KMS-11 (cell line): Measurements from ENCODE around the gene NT5C1A.

Source experiments
- H2AFZ ChIP-seq: fragments of 200-600 bp; sonication (generic); 2 replicates; pipeline ENCODE4 v1.6.1; 2016; ENCODE audit warnings: antibody characterized with exemption, mixed run types, low read depth
- H3K27ac ChIP-seq: fragments of 200-600 bp; sonication (generic); 2 replicates; pipeline ENCODE4 v1.6.1; 2016; ENCODE audit warnings: mild to moderate bottlenecking, mixed run types
- H3K27me3 ChIP-seq: fragments of 200-600 bp; sonication (generic); 2 replicates; pipeline ENCODE4 v1.6.1; 2017; ENCODE audit warnings: mild to moderate bottlenecking, low read depth, mixed run types, moderate library complexity; ENCODE audit not compliant: insufficient read depth
- H3K36me3 ChIP-seq: fragments of 200-600 bp; sonication (generic); 2 replicates; pipeline ENCODE4 v1.6.1; 2017; ENCODE audit warnings: mild to moderate bottlenecking, mixed run types; ENCODE audit not compliant: insufficient read depth
- H3K4me1 ChIP-seq: fragments of 200-600 bp; sonication (generic); 2 replicates; pipeline ENCODE4 v1.6.1; 2016; ENCODE audit warnings: mild to moderate bottlenecking, low read depth, mixed run types; ENCODE audit not compliant: poor library complexity, severe bottlenecking
- H3K4me2 ChIP-seq: fragments of 200-600 bp; sonication (generic); 2 replicates; pipeline ENCODE4 v1.7.0; 2016; ENCODE audit warnings: mild to moderate bottlenecking, mixed run types
- H3K4me3 ChIP-seq: fragments of 200-600 bp; sonication (generic); IDR thresholded peaks from 2 replicates; pipeline ENCODE4 v1.6.1; 2017; ENCODE audit warnings: low read depth, low read length, mixed read lengths; ENCODE audit not compliant: insufficient read depth
- H3K79me2 ChIP-seq: fragments of 200-600 bp; sonication (generic); 2 replicates; pipeline ENCODE4 v1.6.1; 2016; ENCODE audit warnings: low read depth, mixed run types; ENCODE audit not compliant: insufficient read depth
- H3K9ac ChIP-seq: fragments of 200-600 bp; sonication (generic); 2 replicates; pipeline ENCODE4 v1.6.1; 2016; ENCODE audit warnings: mild to moderate bottlenecking, mixed run types
- H4K20me1 ChIP-seq: fragments of 200-600 bp; sonication (generic); 2 replicates; pipeline ENCODE4 v1.6.1; 2016; ENCODE audit warnings: mild to moderate bottlenecking, mixed run types; ENCODE audit not compliant: insufficient read depth
- CTCF ChIP-seq: fragments of 200-600 bp; sonication (generic); conservative IDR thresholded peaks from 2 replicates; pipeline ENCODE4 v1.6.1; 2017; ENCODE audit warnings: low read depth, mild to moderate bottlenecking, antibody characterized with exemption, low read length, moderate library complexity, mixed read lengths

NT5C1A gene

DNA sequence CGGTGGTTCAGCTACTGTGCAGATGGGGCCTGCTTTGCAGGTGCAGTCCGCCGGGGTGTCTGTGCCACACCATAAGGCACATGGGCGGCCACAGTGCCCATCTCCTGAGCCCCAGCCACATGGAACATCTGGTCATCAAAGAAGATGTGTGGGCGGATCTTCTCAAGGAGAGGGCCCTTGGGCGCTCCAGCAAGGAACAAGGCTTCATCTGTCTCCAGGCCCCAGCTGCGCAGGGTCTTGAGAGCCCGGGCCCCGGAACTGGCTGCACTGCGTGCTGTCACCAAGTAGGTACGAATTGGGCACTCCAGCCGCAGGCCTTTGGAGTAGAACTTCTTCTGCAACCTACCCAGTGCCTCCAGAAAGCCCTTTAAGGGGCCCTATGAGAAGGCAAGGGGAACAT is 12.8 kb downstream of the NT5C1A start:
- no peak overlapping the region for H3K4me2 ChIP-seq
- no peak for TF ChIP-seq CTCF
- no peak overlapping the region for H3K4me3 ChIP-seq
- H3K4me1 ChIP-seq, result peaks cover 10% of the 10 kb centered on the region
- no peak overlapping the region for H2AFZ ChIP-seq
- no peaks in the 10 kb centered on the region for H3K79me2 ChIP-seq
- no peaks in the 10 kb centered on the region for H3K36me3 ChIP-seq
- H3K9ac ChIP-seq, result no peak overlapping the region
- H3K27me3 ChIP-seq, result no peaks in the 10 kb centered on the region
- no peaks in the 10 kb centered on the region for H4K20me1 ChIP-seq
- no peak overlapping the region for H3K27ac ChIP-seq

DNA sequence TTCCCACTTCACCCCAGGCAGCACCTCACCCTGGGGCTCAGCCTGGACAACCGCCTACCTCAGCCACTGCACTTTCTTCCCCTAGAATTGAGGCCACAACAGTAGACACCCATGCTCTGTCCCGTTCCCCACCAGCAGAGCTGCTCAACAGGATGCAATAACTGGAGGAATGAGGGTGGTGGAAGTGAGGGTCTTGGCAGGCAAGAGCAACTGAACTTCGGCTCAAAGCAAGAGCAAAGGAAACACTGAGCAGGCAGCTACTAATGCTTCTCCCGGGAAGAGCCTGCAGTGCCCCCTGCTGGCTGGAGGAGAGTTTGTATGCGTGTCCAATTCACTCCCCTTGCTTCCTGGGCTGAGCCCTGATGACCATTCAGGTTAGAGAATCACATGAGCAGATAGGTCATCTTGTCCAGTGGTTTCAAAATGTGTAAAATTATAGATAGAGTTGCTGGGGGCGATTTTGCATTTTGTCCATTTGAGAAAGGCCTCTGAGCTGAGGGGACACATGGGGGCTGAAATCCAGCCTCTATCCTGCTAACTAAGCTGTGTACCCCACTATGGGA is 13.9 kb downstream of the NT5C1A start:
- H3K36me3 ChIP-seq, result no peaks in the 10 kb centered on the region
- peak; percentile 87 for TF ChIP-seq CTCF
- H4K20me1 ChIP-seq, result no peaks in the 10 kb centered on the region
- H3K27ac ChIP-seq, result no peak overlapping the region
- peak overlapping the region; percentile 30; the same call in 1 of the 2 replicates for H3K4me2 ChIP-seq
- H3K27me3 ChIP-seq, result no peaks in the 10 kb centered on the region
- H3K4me1 ChIP-seq, result peaks cover 19% of the 10 kb centered on the region
- H3K4me3 ChIP-seq, result peak overlapping the region; percentile 33
- no peaks in the 10 kb centered on the region for H3K79me2 ChIP-seq
- H2AFZ ChIP-seq, result peak overlapping the region; percentile 90
- H3K9ac ChIP-seq, result no peak overlapping the region

DNA sequence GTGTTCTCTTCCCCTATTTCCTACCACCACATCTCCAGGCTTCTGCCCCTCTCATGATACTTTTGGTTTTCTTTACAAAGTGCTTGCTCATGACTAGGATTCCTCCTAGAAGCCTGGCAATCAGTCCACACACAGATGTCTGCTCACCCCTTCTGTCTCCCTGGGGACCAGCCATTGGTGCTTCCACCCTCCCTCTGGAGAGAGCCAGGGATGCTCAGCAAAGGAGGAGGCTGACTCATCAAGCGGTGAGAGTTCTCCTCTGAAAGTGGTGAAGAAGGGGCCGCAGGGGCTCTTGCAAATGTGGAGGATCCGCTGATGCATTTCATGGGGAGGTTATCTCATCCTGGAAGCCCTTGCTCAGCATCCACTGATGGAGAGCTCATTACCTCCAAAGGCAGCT is 14.5 kb downstream of the NT5C1A start:
- Histone ChIP-seq H3K27ac (no peak overlapping the region), H3K36me3 (no peaks in the 10 kb centered on the region), H3K4me3 (peak overlapping the region; percentile 33), H3K4me1 (peaks cover 19% of the 10 kb centered on the region), H2AFZ (peak overlapping the region; percentile 90), H3K4me2 (peak overlapping the region; percentile 30; the same call in 1 of the 2 replicates), H4K20me1 (no peaks in the 10 kb centered on the region), H3K27me3 (no peaks in the 10 kb centered on the region), H3K9ac (no peak overlapping the region), H3K79me2 (no peaks in the 10 kb centered on the region)
- no peak for TF ChIP-seq CTCF

- H3K27ac ChIP-seq, result no peak overlapping the region
- TF ChIP-seq CTCF, result no peak
- no peak overlapping the region for H3K4me3 ChIP-seq
- H4K20me1 ChIP-seq, result no peaks in the 10 kb centered on the region
- H3K79me2 ChIP-seq, result no peaks in the 10 kb centered on the region
- no peaks in the 10 kb centered on the region for H3K36me3 ChIP-seq
- no peaks in the 10 kb centered on the region for H3K27me3 ChIP-seq
- no peak overlapping the region for H2AFZ ChIP-seq
- H3K9ac ChIP-seq, result no peak overlapping the region
- H3K4me2 ChIP-seq, result no peak overlapping the region
- H3K4me1 ChIP-seq, result peaks cover 19% of the 10 kb centered on the region
Measured at GRCh38 chr1:39656391-39656790, 15.5 kb downstream of the NT5C1A start.
